GM18526 (cell line): ENCODE results near the gene CD4.

Source experiments
- POLR2A ChIP-seq: IDR thresholded peaks from 3 replicates; pipeline ENCODE4 v1.6.1; 2011; ENCODE audit not compliant: insufficient read length; ENCODE audit errors: extremely low read depth

Gene CD4

DNA sequence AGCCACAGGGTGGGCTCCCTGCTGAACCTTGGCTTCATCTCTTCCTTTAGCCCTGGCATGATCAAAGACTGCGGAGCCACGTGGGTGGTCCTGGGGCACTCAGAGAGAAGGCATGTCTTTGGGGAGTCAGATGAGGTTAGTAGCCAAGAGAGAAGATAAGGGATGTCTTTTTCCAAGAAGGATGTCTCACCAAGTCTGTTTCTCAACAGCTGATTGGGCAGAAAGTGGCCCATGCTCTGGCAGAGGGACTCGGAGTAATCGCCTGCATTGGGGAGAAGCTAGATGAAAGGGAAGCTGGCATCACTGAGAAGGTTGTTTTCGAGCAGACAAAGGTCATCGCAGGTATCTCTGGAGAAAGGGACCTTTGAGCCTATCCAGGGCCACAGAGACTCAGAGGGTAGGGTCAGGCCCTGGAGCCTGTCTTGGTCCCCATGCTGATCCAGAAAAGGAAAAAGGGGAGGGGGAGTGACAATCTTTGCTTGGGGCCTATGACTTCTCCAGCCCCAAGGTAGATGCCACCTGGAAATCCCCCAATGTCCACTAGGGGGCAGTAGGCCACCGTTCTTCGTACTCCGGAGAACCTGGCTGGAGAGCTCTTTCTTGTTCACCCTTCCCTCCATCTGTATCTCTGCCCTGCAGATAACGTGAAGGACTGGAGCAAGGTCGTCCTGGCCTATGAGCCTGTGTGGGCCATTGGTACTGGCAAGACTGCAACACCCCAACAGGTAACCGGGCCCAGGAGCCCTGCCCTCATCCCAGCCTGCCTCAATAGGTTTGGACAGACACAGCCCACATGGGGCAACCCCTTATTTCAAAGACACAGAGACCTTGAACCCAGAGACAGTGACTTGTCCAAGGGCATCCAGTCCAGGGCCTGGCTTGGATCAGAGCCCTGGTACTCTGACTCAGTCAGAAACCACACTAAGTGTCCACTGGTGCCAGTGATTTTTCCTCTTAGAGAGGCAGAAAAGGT is 80.0 kb downstream of the CD4 start:
- TF ChIP-seq POLR2A, result no peak
